ENCODE measurements around the gene KCNV2.

DNA sequence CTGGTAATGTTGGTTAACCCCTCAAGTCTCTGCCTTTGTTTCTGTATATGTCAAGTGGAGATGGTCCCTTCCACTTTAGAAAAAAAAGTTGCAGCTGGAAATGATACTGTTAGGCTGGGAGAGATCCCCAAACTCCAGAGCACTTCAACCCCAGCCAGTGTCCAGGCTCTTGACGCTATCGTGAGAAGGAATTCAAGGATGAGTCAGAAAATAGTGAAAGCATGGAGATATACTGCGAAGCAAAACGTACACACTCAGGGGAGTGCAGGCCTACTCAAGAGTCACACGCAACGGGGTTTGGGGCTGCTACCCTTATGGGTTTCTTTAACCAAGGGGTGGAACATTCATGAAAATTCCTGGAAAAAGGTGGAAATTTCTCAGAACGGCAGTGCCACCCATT is 24.9 kb downstream of the KCNV2 start:
- TF ChIP-seq TCF12 (IDR thresholded peaks at IDR 0.05; ENCODE audit: low read depth), result no peak
- TF ChIP-seq CEBPB (IDR thresholded peaks at IDR 0.05), result no peak
- TF ChIP-seq RAD21 (IDR thresholded peaks at IDR 0.05; ENCODE audit: low read depth), result no peak
